HG02970 (cell line): Measurements from ENCODE around the gene EIF2B2.

Source experiments
- ATAC-seq: cut with Tn5 transposase; IDR thresholded peaks from one replicate; pipeline ENCODE4 v1.9.1; 2021; ENCODE audit warnings: mild to moderate bottlenecking, moderate library complexity, moderate number of reproducible peaks; ENCODE audit not compliant: unreplicated experiment, low FRiP score

Gene EIF2B2

GRCh38 chr14:74973003-74973653, 29.6 kb upstream of the EIF2B2 start:
- no peak for ATAC-seq

- no peak for ATAC-seq
Observed at GRCh38 chr14:74973905-74974363, 28.8 kb upstream of the EIF2B2 start.

GRCh38 chr14:74974364-74975058, 28.2 kb upstream of the EIF2B2 start:
- no peak for ATAC-seq

DNA sequence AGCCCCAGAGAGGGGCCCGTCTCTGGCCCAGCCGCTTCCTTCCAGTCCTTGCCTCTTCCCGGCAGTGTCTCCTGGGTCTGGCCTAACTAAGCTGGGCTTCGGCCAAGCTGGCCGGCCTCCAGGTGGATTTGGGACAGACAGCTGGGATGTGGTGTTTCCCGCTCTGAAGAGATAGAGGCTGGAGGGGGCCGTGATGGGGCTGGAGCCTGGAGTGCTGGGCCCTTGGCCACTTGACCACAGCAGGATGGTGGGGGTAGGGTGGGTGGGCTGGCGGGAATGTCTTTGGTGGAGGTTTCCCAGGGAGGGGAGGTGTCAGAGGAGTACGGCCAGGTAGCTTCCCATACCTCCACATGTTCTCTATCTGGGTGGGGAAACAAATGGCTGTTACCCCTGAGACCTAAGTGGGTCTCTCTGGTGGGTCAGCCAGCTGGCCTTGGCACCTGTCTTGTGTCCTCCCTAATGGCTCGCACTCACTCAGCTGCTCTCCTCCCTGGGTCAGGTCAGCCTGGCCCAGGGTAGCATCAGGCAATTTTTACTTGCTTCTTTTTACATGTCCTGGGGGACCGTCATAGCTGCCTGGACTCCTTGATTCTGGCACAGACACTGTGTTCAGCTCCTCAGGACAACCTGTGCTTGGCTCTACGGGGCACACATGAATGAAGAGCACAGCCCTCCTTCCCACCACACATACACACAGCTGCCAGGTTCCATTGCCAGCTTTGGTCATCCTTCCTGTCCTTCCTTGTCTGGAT, 27.5 kb upstream of the EIF2B2 start:
- no peak for ATAC-seq

DNA sequence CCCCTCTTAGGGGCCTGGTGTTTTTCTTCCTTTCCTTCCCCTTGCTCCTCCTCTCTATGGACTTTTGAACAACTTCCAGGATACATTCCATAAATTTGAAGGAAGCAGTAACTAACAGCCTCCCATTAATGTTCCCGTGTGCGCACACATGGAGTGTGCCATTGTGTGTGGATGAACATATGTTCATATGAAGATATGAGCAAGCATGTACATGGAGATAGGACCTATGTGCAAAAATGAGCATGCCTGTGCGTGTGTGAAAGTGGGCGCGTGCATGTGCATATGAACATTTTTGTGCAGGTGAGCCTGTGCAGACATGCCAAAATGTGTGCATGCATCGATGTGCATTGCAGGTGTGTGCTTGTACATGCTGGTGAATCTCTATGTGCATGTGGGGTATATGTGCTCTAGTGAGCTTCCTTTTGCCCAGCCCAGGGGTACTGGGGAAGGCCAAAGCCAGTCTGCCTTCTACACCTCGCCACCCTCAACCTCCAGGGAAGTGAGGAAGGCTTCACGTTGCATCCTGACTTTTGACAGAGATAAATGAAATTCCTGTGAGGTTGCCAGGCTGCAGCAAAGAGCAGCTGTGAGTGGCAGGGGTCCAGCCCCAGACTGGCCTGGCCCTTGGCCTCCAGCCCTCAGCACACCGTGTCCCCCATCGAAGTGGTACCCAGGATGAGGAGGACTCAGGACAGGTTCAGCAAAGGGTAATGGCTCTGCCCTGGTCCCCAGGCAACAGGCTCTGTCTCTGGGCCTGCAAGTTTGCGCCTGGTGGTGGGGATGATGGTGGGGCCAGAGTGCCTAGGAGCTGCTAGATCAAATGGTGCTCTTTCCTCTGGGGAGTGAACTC, 26.2 kb upstream of the EIF2B2 start:
- no peak for ATAC-seq

GRCh38 chr14:74977164-74977900, 25.4 kb upstream of the EIF2B2 start:
- no peak for ATAC-seq

DNA sequence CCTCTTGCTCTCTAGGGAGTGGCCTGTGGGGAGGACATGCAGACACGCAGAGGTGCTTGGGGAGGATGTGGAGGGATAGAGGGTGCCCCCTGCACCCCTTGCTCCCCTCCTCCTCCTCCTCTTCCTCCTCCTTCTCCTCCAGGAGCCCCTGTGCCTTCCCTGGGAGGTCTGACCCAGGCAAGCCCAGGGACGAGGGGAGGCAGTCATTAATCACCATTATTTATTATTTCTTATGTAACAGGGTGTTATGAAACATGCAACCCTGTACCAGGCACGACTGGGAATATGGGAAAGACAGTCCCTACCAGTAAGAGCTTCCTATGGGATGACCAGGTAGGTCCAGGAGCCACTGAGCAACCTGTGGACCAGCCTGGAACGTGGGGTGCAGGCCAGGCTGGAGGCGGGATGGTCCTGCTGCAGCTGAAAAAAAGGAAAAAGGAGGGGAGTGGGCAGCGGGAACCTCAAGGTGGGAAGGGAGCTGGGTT, 24.8 kb upstream of the EIF2B2 start:
- ATAC-seq: no peak

DNA sequence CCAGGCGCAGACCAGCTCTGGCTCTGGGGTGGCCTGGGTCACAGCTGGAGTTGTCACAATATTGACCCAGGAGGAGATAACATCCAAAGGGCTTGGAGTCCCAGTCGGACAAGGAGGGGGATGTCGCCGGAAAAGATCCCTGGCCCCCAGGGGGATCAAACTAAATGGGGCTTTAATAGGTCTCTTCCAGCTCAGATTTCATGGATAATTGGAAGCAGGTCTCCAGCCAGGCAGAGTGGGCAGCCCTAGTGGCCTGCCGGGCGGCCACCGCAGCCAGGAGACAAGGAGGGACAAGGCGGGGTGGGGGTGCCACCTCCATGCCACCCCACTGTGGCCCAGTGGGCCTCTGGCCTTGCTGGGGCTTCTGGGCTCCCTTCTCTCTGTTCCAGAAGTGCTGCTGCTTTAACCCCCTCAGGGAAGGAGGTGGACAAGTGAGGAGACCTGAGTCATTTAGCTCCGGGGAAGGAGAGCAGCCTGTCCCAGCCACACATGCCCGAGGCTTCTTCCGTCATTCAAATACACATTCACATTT, 24.2 kb upstream of the EIF2B2 start:
- no peak for ATAC-seq

- ATAC-seq: no peak
Observed at GRCh38 chr14:74979029-74979428, 23.7 kb upstream of the EIF2B2 start.

- ATAC-seq: no peak
Observed at GRCh38 chr14:74979442-74980397, 23.0 kb upstream of the EIF2B2 start.

DNA sequence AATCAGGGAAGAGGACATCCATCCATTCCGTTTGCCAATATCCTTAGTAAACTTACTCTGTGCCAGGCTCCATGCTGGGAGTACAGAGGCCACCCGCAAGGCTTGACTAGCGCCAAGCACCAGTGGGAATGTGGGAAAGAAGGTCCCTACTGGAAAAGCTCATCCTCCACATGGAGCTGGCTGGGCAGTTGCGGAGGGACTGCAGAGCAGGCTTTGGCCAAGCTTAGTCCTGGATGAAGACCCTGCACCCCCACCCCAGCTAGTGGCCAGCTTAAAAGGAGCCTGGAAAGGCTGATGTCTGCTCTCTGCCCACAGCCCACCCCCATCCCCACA, 22.4 kb upstream of the EIF2B2 start:
- no peak for ATAC-seq

DNA sequence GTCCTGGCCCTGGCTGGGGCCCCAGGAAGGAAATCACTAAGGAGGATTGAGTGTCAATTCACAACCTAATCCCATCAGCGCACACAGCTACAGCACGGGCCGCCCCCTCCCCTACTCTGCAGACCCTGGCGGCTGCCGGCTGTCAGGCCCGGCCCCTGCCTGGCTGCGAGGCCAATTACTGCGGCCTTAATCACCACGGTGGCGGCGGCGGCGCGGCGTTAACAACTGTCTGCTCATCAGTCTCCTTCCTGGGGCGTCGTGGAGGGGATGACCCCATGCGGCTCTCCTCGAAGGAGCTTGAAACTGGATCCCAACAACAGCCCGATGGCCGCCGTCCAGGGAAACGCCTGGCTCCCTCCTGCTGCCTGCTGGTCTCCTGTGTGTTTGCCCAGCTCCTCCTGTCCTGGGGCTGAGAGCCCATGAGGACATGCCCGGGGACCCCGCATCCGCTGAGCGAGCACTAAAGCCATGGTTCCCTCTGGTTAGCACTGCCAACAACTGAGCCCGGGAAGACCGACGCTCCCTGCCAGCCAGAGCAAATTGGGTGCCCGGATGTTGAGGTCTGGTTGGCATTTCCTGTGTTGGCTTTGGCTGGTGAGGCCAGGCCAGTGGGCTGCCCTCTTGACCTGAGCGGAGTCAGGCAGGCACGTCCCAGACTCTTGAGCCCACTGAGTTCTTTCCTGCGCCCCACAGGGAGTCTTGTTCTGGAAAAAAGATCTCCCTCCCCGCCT, 21.8 kb upstream of the EIF2B2 start:
- ATAC-seq: no peak

GRCh38 chr14:74981462-74981782, 21.3 kb upstream of the EIF2B2 start:
- no peak for ATAC-seq

GRCh38 chr14:74981833-74982232, 20.9 kb upstream of the EIF2B2 start:
- no peak for ATAC-seq

GRCh38 chr14:74982661-74983060, 20.1 kb upstream of the EIF2B2 start:
- no peak for ATAC-seq

- no peak for ATAC-seq
Observed at GRCh38 chr14:74983343-74983742, 19.4 kb upstream of the EIF2B2 start.

- no peak for ATAC-seq
Observed at GRCh38 chr14:74984236-74985027, 18.3 kb upstream of the EIF2B2 start.
